WTC11 (cell line): ENCODE data around the gene RNF150. TPM values are rescaled to one million over a fixed set of nuclear protein-coding genes. Genes with fewer than 3 reads are reported as not detected.

Experiments
- ATAC-seq: fragments of 200-7000 bp; cut with Tn5 transposase; 2 replicates; pipeline ENCODE4 v1.10.0; 2021; ENCODE audit warnings: mild to moderate bottlenecking, moderate library complexity
- CTCF ChIA-PET: fragments of 300-600 bp; sonication (Branson Sonifier 250); formaldehyde crosslinking; loops from one replicate; lab custom pipeline; 2021; ENCODE audit warnings: antibody characterized with exemption; lab: Charles Lee
- POLR2A ChIA-PET: fragments of 350-600 bp; sonication (Branson Sonifier 250); formaldehyde crosslinking; loops from one replicate; lab custom pipeline; 2021; ENCODE audit warnings: antibody characterized with exemption; lab: Charles Lee
- DNase-seq: peaks from one replicate; pipeline ENCODE4 v3.0.0; 2021; ENCODE audit warnings: low spot score
- H3K27ac Mint-ChIP-seq: 2 replicates; pipeline ENCODE4 v1.8.0; 2021; ENCODE audit warnings: mixed read lengths
- H3K27me3 Mint-ChIP-seq: 2 replicates; pipeline ENCODE4 v1.8.0; 2021; ENCODE audit warnings: low read depth, mild to moderate bottlenecking, moderate library complexity, mixed read lengths
- H3K36me3 Mint-ChIP-seq: 2 replicates; pipeline ENCODE4 v1.8.0; 2021; ENCODE audit warnings: mixed read lengths
- H3K4me1 Mint-ChIP-seq: 2 replicates; pipeline ENCODE4 v1.8.0; 2022; ENCODE audit warnings: mixed read lengths
- H3K4me3 Mint-ChIP-seq: 2 replicates; pipeline ENCODE4 v1.8.0; 2021; ENCODE audit warnings: mild to moderate bottlenecking, moderate library complexity, mixed read lengths
- H3K9me3 Mint-ChIP-seq: 2 replicates; pipeline ENCODE4 v1.8.0; 2021; ENCODE audit warnings: mixed read lengths
- E2F5 ChIP-seq: sonication (generic); formaldehyde crosslinking; IDR thresholded peaks from 2 replicates; pipeline ENCODE4 v1.8.1; 2022; ENCODE audit warnings: mild to moderate bottlenecking, moderate library complexity, missing genetic modification reagents
- GABPB1 ChIP-seq: sonication (generic); formaldehyde crosslinking; IDR thresholded peaks from 2 replicates; pipeline ENCODE4 v1.8.1; 2023; ENCODE audit warnings: mild to moderate bottlenecking, missing genetic modification reagents
- GTF2I ChIP-seq: fragments of 250-450 bp; sonication (Bioruptor Pico); conservative IDR thresholded peaks from 2 replicates; pipeline ENCODE4 v1.4.0; 2021; ENCODE audit warnings: mild to moderate bottlenecking
- HMGXB4 ChIP-seq: sonication (generic); formaldehyde crosslinking; IDR thresholded peaks from 2 replicates; pipeline ENCODE4 v1.8.1; 2023; ENCODE audit warnings: mild to moderate bottlenecking, moderate library complexity, missing genetic modification reagents
- JUN ChIP-seq: sonication (generic); formaldehyde crosslinking; IDR thresholded peaks from 2 replicates; pipeline ENCODE4 v1.8.0; 2023; ENCODE audit warnings: mild to moderate bottlenecking, missing genetic modification reagents
- KAT7 ChIP-seq: sonication (generic); formaldehyde crosslinking; IDR thresholded peaks from 2 replicates; pipeline ENCODE4 v1.8.1; 2023; ENCODE audit warnings: missing genetic modification reagents, mild to moderate bottlenecking, borderline replicate concordance
- MAX ChIP-seq: sonication (generic); formaldehyde crosslinking; IDR thresholded peaks from 2 replicates; pipeline ENCODE4 v1.8.0; 2022; ENCODE audit warnings: mild to moderate bottlenecking, missing genetic modification reagents
- NFYB ChIP-seq: sonication (generic); formaldehyde crosslinking; conservative IDR thresholded peaks from 2 replicates; pipeline ENCODE4 v1.8.0; 2022; ENCODE audit warnings: low read depth, missing genetic modification reagents
- PREB ChIP-seq: sonication (generic); formaldehyde crosslinking; IDR thresholded peaks from 2 replicates; pipeline ENCODE4 v1.8.1; 2022; ENCODE audit warnings: mild to moderate bottlenecking, missing genetic modification reagents, moderate library complexity, borderline replicate concordance
- ZNF396 ChIP-seq: fragments of 250-450 bp; sonication (Bioruptor Pico); IDR thresholded peaks from 2 replicates; pipeline ENCODE4 v1.8.0; 2021; ENCODE audit warnings: mild to moderate bottlenecking, moderate library complexity, borderline replicate concordance
- ZNF416 ChIP-seq: fragments of 250-450 bp; sonication (Bioruptor Pico); IDR thresholded peaks from 2 replicates; pipeline ENCODE4 v1.9.0; 2021; ENCODE audit warnings: mild to moderate bottlenecking, inconsistent platforms
- total RNA-seq: library from RNA; stranded (reverse); gene quantifications from 3 replicates; pipeline ENCODE4 v1.2.3, GENCODE V29; 2021
- TF ChIP-seq, protein P1 (sequence below): sonication (generic); formaldehyde crosslinking; IDR thresholded peaks from 2 replicates; pipeline ENCODE4 v1.8.0; 2022; ENCODE audit warnings: missing genetic modification reagents
- TF ChIP-seq, protein P2 (sequence below): sonication (generic); formaldehyde crosslinking; IDR thresholded peaks from 2 replicates; pipeline ENCODE4 v1.8.0; 2023; ENCODE audit warnings: mild to moderate bottlenecking, missing genetic modification reagents

Gene RNF150
- total RNA-seq, 1 experiment from 2014 or later: 5.9 TPM

DNA sequence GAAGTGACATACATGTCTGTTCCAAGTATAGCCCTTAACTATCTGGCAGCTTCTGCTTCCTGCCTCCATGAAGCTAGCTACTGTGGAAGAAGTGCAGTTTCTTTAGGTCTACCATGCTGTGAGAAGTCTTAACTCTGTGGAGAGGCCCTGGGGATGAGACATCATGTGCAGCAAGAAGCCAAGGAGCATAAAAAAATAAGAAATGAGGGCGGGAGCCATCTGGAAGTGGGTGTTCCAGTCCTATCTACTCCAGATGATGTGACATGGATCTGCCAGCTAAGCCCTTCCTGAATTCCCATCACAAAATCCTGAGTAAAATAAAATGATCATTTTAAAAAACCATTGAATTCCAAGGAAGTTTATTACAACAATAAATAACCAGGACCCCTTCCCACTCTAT lies 289.2 kb downstream of the RNF150 start (continued):
- TF ChIP-seq E2F5 (CRISPR knock-in tag) (no peak), GABPB1 (no peak), JUN (CRISPR knock-in tag) (no peak), HMGXB4 (CRISPR knock-in tag) (no peak), PREB (CRISPR knock-in tag) (no peak), GTF2I (no peak)

DNA sequence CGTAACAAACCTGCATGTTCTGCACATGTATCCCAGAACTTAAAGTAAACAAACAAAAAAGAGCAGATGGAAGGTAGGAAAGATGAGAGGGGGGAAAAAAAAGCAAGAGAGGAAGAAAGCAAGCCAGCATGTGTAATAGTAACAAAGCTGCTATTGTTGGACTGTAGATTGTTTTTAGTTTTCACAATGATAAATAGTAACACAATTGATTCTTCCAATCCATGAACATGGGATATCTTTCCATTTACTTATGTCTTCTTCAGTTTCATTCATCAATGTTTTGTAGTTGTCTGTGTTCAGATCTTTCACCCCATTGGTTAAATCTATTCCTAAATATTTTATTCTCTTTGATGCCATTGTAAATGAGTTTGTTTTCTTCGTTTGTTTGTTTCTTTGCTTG lies 292.1 kb downstream of the RNF150 start:
- ATAC-seq: no peak
- POLR2A ChIA-PET: no interaction called here
- no peaks in the 10 kb centered on the region for H3K36me3 Mint-ChIP-seq

More for the DNA sequence above, 292.1 kb downstream of the RNF150 start:
- no peak for DNase-seq
- TF ChIP-seq ZNF416 (CRISPR knock-in tag) (no peak), NFYB (CRISPR knock-in tag) (no peak), KAT7 (CRISPR knock-in tag) (no peak), GTF2I (no peak), MAX (no peak), ZNF396 (CRISPR knock-in tag) (no peak)
- TF ChIP-seq, protein P1, sequence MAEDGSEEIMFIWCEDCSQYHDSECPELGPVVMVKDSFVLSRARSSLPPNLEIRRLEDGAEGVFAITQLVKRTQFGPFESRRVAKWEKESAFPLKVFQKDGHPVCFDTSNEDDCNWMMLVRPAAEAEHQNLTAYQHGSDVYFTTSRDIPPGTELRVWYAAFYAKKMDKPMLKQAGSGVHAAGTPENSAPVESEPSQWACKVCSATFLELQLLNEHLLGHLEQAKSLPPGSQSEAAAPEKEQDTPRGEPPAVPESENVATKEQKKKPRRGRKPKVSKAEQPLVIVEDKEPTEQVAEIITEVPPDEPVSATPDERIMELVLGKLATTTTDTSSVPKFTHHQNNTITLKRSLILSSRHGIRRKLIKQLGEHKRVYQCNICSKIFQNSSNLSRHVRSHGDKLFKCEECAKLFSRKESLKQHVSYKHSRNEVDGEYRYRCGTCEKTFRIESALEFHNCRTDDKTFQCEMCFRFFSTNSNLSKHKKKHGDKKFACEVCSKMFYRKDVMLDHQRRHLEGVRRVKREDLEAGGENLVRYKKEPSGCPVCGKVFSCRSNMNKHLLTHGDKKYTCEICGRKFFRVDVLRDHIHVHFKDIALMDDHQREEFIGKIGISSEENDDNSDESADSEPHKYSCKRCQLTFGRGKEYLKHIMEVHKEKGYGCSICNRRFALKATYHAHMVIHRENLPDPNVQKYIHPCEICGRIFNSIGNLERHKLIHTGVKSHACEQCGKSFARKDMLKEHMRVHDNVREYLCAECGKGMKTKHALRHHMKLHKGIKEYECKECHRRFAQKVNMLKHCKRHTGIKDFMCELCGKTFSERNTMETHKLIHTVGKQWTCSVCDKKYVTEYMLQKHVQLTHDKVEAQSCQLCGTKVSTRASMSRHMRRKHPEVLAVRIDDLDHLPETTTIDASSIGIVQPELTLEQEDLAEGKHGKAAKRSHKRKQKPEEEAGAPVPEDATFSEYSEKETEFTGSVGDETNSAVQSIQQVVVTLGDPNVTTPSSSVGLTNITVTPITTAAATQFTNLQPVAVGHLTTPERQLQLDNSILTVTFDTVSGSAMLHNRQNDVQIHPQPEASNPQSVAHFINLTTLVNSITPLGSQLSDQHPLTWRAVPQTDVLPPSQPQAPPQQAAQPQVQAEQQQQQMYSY (CRISPR knock-in tag): no peak
- TF ChIP-seq, protein P2, sequence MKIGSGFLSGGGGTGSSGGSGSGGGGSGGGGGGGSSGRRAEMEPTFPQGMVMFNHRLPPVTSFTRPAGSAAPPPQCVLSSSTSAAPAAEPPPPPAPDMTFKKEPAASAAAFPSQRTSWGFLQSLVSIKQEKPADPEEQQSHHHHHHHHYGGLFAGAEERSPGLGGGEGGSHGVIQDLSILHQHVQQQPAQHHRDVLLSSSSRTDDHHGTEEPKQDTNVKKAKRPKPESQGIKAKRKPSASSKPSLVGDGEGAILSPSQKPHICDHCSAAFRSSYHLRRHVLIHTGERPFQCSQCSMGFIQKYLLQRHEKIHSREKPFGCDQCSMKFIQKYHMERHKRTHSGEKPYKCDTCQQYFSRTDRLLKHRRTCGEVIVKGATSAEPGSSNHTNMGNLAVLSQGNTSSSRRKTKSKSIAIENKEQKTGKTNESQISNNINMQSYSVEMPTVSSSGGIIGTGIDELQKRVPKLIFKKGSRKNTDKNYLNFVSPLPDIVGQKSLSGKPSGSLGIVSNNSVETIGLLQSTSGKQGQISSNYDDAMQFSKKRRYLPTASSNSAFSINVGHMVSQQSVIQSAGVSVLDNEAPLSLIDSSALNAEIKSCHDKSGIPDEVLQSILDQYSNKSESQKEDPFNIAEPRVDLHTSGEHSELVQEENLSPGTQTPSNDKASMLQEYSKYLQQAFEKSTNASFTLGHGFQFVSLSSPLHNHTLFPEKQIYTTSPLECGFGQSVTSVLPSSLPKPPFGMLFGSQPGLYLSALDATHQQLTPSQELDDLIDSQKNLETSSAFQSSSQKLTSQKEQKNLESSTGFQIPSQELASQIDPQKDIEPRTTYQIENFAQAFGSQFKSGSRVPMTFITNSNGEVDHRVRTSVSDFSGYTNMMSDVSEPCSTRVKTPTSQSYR (CRISPR knock-in tag): no peak
- no peaks in the 10 kb centered on the region for H3K27me3 Mint-ChIP-seq
- CTCF ChIA-PET: interaction anchor here (0.7 kb wide), 1 partner anchor 14 kb away, joined by 3 read pairs; no protein-coding TSS in a partner anchor
- H3K4me1 Mint-ChIP-seq: no peaks in the 10 kb centered on the region
- no peaks in the 10 kb centered on the region for H3K9me3 Mint-ChIP-seq
- H3K27ac Mint-ChIP-seq: no peak overlapping the region
- H3K4me3 Mint-ChIP-seq: no peak overlapping the region
